COLO668 (cell line): ENCODE results near the gene PPP1R9B.

Experiments
- DNase-seq: peaks from one replicate; lab custom pipeline; 2025; ENCODE audit not compliant: unreplicated experiment; lab: John Stamatoyannopoulos, UW

Gene PPP1R9B

GRCh38 chr17:50094753-50095619 is 55.5 kb downstream of the PPP1R9B start, which contains the start of gene PDK2:
PDK2 (plus strand) TSS chr17:50095351; CDS start chr17:50095436, 85 bp downstream.
- peak; percentile 89 for DNase-seq

GRCh38 chr17:50094243-50094752 is 56.2 kb downstream of the PPP1R9B start:
- DNase-seq = peak; percentile 77

GRCh38 chr17:50093807-50094206 is 56.7 kb downstream of the PPP1R9B start:
- DNase-seq = no peak

- no peak for DNase-seq
These were observed 57.2 kb downstream of the PPP1R9B start for GRCh38 chr17:50093246-50093645.

- no peak for DNase-seq
These were observed 58.6 kb downstream of the PPP1R9B start for GRCh38 chr17:50091918-50092285.

- DNase-seq = no peak
These were observed 59.2 kb downstream of the PPP1R9B start for GRCh38 chr17:50090971-50091917.

GRCh38 chr17:50090071-50090470 is 60.4 kb downstream of the PPP1R9B start:
- no peak for DNase-seq

GRCh38 chr17:50088952-50089825 is 61.3 kb downstream of the PPP1R9B start:
- DNase-seq = no peak

GRCh38 chr17:50087912-50088405 is 62.5 kb downstream of the PPP1R9B start:
- no peak for DNase-seq

GRCh38 chr17:50087246-50087911 is 63.1 kb downstream of the PPP1R9B start:
- DNase-seq = peak; percentile 48
